A204.1 (cell line): ENCODE measurements around the gene HLA-DPA1.
"Not testable (repeated sequence)": the region's sequence is repeated elsewhere in the genome, so short reads cannot be mapped to it uniquely, and the experiment has no call there.

Experiments
- FAIRE-seq: peaks from 2 replicates; lab custom pipeline; 2012; peaks lifted over from hg19 to GRCh38; lab: Jason Lieb, UNC

The HLA-DPA1 gene

DNA sequence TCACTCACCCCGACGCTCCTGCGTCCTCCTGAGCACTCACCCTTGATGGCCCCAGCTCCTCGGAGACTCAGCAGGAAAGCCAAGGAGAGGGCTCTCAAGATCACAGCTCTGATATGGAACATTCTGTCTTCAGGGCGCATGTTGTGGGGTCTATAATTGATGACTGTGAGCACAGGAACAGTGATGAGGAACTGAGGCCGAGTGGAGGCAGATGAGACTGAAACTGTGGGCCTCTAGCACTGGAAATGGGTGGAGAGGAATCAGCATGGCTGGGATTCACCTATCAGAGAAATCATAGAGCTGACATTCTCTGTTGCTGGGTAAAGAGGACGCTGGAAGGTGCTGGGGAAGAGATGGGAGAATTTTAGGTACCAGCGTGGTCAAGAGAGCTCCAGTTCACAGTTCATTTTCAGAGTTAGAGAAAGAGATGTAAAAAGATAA lies at the start of gene HLA-DPA1:
Gene HLA-DPA1, minus strand, starts transcription at position 219 of the 441 bp plus-strand sequence.
- FAIRE-seq = no peak

DNA sequence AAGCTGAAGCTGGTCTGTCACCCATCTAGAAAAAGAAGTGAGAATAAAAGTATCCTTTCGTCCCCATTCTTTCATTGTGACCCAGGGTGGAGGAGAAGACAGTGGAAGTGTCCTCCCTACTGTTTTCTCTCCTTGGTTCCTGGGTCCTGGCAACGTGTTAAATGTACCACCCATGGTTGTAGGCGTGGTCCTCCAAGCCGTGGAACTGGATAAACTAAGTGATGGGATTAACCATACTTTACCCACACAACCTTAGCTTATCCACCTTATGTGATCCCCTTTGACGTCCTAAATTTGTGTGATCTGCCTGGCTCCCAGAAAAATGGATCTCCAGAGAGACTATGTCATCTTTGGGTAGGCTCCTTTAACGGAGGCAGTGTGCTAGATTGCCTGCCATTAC lies 49.7 kb upstream of the HLA-DPA1 start:
- no peak for FAIRE-seq

DNA sequence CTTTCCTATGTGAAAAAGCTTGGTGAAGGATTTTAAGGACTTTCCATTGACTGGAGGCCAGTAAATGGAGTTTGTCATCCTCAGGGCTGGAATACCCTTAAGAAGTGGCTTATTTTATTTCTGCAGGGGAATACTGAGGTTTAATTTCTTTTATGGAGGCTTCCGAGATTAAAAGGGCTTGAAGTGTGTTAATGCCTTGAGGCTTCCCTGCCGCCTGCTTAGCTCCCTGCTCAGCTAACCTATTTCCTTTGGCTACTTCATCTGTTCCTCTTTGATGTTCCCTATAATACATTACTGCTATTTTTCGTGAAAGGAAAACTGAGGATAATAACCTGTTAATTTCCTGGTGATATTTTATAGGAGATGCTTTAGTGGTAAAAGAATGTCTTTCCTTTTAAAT lies 46.6 kb upstream of the HLA-DPA1 start:
- no peak for FAIRE-seq

DNA sequence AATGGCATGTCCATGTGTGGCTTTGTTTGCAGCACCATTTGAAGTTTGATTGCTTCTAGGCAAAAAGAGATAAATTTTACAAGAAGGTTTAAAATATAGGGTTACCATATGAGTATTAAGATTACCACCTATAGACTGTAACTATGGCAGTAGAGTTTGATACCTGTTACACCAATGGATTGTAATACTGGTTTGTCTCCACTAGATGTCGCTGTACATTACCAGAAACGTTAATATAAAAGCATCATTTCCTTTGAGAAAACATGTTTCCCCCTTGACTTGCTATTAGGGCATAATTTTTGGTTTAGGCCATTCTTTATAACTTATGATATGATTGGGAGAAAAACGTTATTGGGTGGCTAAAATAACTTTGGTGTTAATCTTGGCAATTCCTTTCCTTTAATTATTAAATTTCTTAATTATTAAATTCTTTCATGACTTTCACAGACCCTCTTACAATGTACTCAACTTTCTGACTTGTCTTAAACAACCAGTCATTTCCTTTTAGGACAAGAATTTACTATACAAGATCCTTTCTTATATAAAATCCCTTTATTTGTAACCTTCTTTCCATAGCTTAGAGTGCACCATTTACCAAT lies 45.2 kb upstream of the HLA-DPA1 start:
- FAIRE-seq = peak; percentile 99

DNA sequence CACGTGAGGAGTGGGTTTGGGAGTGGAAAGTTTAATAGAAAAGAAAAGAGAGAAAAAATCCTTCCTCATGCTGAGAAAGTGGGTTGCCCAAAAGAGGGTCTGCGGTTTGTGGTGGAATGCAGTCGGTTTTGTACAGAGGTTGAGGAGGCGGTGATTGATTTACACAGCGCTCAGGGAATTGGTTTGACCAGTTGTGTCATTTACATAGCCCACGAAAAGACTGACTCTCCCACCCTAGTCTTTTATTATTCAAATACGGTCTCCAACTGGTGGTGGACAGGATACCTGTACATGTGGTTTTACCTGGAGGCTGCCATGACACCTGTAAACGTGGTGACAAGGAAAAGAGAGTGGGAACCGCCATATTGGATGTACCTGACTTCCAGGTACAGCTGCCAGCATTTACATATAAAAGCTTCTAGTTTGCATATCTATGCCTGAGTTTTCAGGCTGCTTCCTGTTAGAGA lies 44.4 kb upstream of the HLA-DPA1 start:
- FAIRE-seq = no peak

DNA sequence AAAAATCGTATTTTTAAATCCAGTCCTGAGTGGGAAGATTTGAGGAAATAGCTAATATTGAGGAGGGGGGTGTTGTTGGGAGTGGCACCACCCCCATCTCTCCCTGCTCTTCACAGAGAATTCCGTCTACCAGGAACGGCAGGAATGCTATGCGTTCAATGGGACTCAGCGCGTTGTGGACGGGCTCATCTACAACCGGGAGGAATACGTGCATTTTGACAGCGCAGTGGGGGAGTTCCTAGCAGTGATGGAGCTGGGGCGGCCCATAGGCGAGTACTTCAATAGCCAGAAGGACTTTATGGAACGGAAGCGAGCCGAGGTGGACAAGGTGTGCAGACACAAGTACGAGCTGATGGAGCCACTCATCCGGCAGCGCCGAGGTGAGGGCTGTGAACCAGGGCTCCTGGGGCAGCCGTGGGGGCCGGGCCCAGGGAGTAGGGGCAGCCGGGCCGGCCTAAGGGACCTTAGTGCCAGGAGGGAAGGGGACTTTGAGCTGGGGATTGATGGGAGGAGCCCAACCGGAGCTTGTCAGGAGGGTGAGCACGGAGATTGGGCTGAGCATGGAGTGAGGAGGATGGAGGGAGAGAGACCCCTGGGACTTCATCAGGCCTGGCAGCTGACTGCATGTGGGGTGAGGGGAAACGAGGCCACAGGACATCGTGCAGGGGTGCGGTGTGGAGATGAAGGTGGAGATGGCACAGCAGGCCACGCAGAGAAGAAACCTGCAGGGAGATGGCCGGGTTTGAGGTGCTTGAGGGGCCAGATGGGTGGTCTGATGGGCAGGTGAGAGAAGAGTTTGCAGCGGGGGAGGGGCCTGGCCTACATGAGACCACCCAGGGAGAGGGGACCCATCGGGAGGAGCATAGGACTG lies 43.6 kb upstream of the HLA-DPA1 start:
- FAIRE-seq = no peak

DNA sequence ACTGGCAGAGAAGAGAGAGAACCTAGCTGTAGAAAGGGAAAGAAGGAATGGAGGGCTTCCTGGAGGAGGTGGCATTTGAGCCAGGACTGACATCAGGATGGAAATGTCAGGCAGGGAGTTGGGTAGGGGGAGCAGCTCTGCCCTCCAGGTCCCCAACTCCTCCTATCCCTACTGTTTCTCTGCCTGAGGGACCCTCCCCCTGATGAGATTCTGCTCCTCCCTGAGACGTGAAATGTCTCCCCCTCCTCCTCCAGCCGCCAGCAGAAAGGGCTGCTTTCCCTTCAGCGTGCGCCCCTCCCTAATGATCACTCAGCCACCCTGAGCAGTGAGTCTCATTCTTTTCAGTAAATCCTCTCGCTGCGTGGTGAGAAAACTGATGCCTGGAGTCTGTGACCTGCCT lies 43.0 kb upstream of the HLA-DPA1 start:
- no peak for FAIRE-seq

DNA sequence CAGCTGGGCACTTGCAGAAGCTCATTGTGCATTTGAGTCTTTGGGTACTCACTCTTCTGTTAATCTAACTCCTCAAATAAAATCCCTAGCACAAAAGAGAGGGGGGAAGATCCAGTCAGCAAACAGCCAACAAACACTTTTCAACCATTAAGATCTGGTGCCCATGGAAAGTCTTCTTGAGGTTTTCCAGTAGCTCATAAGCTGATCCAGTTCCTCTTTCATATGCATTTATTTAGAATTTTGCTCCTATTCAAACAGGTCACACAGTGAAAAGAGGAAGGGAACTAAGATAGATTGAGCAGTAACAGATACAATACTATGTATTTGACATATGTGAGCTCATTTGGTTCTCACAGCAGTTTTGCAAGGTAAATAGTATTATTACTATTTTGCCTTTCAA lies 41.0 kb upstream of the HLA-DPA1 start:
- no peak for FAIRE-seq

DNA sequence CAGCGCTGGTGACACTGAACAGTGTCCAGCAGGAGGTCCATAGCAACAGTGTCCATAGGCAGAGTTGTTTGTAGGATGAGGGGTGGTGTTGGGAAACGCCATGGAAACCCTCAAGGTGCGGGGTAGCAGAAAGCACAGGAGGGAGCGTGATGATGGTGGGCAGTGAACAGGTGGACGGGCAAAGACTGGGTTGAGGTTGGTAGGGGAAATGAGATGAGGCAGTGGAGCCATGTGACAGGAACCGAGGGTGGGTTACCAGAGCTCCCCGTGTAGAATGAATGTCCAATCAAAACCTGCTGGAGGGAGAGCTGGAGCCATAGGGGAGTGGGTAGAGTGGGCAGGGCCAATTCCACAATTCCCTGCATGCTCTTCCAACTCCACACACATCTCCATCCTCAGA lies 40.3 kb upstream of the HLA-DPA1 start:
- FAIRE-seq = no peak

DNA sequence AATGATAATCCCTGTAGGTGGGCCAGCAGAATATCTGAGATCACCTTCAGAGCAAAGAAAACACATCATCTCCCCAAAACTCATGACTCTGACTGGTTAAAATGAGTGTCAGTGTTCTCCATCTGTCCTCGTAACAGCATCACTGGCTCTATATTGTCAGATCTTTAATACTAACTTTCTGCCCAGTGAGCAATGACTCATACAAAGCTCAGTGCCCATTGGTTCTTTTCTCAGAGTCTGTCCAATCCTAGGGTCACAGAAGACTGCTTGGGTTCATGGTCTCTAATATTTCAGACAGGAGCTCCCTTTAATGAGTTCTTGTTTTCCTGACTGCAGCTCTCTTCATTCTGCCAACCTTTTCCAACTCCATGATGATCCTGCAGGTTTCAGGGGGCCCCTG lies 38.7 kb upstream of the HLA-DPA1 start:
- FAIRE-seq = peak; percentile 35

DNA sequence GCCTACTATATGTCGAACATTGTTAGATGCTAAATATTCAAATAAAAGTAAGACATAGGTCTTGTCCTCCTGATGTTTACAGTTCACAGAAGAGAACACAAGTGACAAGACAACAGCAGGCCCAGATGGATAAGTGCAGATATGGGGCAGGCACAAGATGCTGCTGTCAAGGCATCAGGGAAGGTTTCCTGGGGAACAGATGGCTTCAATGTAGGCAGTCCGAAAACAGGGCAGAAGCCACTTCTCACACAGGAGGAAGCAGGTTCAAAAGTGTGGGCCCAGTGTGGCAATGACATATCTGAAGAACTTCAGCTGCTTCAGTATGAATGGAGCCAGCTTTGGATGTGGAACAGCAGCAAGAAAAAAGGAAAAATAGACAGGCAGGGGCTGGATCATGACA lies 34.9 kb upstream of the HLA-DPA1 start:
- no peak for FAIRE-seq

DNA sequence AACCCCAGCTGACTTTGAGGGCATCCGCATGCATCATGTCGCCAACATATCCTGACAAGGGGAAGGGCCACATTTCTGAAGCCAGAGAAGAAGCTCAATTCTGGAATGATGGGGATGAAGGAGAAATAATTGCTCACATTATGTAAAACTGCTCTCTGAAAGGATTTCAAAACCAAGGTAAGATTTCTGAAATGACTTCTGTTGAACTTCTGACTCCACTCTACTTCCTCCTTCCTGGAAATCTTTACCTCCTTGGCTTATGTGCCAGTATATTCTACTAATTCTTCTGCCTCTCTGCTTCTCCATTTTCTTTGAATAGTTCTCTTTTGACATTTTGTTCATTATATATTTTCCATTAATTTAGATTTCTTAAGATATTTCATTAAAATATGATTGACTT lies 34.2 kb upstream of the HLA-DPA1 start:
- no peak for FAIRE-seq

DNA sequence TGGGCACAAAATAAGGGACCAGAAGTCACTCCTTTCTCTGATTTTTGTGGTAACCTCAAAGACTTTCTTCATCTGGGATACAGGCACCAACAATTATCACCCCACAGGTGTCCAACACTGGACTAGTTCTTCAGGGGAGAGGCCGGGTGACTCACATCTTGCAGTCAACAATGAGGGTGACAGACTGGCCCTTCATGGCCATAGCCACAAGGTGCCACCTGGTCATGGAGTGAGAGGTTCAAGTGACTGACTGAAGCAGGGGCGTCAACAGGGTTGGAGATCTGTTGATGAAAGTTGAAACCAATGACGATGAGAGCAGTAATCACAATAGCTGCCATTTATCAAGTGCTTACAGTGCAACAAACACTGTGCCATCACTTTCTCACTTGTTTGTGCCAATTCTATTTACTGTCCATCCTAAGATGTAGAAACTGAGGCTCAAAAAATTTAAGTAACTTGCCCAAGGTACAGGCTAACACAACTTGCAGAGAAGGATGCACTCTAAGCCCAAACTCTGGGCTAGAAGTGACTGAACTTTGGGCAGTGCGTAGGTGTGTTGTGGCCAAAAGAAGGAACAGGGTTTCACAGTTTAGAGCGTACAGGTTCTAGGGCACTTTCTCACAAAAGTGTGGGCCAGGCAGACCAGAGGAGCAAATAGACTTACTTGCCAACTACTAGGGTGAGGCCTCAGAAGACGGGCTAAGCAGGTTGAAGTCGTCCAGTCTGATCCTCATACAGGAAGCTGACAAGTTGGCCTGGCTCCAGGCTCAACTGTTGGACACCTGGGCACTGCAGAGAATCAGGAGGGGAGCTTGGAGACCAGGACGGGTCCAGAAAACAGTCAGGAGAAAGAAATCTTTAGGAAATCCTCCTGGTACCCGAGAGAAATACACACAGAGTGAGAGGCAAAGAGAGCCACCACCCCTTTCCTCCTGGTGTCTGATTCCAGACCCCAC lies 32.7 kb upstream of the HLA-DPA1 start:
- no peak for FAIRE-seq

DNA sequence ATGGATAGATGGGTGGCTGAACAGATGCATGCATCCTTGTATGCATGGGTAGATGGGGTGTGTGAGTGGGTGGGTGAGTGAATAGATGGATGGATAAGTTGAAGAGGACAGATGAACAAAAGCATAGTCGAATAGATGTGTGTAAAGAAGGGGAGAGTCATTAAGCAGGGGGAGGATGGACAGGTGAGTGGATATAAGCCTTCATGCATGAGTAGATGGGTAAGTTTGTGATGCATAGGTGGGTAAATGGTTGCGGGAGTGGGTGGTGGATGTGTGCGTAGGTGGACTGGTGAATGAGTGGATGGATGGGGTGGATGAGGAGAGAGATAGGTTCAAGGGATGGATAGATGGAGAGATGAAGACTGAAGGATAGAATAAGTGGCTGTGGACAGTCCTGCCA lies 31.9 kb upstream of the HLA-DPA1 start:
- FAIRE-seq = no peak

DNA sequence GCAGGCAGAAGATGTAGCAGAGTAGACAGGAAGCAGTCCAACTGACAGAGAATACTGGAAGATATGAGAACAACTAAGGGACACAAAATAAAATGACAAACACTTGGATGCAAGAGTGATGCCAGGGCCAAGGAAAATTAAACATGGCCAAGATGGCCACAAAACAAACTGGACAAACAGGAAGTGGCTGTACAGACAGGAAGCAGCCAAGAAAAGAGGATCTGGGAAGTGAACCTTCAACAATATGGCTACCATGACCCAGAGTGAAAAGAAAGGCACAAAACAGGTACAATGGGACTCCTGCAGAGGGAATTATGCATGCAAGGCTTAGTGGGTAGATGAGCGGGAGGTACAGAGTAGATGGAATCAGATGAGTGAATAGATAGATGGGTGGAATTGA lies 31.4 kb upstream of the HLA-DPA1 start:
- no peak for FAIRE-seq

DNA sequence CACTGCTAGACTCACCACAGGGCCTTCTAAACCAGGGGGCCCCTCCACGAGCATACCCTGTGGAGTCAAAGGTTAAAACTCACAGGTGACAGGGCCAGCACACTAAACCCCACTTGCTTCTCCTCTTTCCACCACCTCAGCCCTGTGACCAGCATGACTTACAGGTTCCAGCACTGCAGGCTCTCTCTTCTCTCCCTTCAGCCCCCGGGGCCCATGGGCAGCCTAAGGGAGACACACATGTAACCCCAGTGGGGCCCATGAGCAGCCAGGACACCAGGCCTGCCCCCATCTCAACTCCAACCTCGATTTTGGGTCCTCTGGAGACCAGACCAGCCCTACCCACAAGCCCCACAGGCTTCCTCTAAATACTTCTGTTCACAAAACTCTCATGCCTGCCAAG lies 30.3 kb upstream of the HLA-DPA1 start:
- no peak for FAIRE-seq

DNA sequence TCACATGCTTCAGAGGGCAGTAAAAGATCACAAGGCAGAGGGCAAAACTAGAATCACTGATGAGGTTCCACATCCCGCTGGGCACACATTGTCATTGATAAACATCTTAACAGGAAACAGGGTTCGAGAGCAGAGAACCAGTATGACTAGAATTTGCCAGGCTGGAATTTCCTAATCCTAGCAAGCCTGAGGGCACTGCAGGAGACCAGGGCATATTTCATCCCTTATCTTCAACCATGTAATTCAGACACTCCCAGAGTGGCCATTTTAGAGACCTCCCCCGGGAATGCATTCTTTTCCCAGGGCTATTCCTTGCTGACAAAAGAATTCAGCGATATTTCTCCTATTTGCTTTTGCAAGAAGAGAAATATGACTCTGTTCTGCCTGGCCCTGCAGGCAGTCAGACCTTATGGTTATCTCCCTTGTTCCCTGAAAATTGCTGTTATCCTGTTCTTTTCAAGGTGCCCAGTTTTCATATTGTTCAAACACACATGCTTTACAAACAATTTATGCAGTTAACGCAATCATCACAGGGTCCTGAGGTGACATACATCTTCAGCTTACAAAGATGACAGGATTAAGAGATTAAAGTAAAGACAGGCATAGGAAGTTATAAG lies 27.8 kb upstream of the HLA-DPA1 start:
- FAIRE-seq = not testable (repeated sequence)

DNA sequence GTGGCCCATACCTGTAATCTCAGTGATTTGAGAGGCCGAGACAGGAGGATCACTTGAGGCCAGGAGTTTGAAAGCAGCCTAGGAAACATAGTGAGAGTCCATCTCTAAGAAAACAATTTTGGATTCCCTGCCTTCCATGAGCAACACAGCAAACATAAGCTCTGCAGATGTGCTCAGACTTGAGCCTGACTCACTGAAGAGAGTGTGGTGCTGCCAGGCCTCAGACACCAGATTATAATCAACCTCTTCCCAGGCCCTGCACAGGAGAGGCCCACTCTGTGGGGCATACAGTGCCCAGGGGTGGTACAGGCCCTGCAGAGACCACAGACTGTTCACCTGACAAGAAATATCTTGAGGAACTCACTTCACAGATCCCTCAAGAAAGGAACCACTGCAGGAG lies 22.2 kb upstream of the HLA-DPA1 start:
- FAIRE-seq = no peak

DNA sequence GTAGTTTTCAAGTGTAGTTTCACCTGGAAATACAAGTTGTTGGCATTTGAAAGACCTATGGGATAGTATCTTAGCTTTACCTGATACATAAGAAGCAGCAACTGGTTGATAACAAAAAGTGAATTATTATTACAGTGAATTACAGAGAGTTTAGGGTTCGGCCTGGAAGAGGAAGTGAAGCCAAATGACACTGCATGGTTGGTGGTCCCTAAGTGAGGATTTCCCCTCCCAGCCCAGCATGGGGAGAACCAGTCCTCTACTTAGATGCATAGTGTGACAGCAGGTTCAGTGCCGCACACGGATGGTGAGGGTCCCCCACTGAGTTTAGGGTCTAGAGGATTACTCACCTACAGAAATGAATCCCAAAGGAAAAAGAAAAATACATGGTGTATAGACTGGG lies 20.4 kb upstream of the HLA-DPA1 start:
- no peak for FAIRE-seq

DNA sequence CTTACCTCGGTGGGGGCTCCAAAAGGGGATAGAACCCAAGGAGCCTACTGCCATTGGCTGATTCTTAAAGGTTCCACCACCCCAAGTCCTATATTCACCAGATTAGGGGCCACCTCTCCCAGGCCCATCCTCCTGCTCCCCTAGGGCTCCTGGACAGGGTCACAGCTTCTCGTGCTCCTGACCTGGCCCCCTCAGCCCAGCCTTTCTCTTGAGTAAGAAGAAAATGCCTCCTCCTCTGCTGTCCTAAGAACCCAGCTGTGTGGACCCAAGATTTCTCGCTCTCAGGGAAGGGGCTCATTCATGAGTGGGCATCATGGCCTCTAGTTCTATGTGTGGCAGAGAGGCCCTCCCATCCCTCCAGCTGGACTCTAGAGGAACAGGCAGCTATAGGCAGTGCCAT lies 18.9 kb upstream of the HLA-DPA1 start:
- no peak for FAIRE-seq

DNA sequence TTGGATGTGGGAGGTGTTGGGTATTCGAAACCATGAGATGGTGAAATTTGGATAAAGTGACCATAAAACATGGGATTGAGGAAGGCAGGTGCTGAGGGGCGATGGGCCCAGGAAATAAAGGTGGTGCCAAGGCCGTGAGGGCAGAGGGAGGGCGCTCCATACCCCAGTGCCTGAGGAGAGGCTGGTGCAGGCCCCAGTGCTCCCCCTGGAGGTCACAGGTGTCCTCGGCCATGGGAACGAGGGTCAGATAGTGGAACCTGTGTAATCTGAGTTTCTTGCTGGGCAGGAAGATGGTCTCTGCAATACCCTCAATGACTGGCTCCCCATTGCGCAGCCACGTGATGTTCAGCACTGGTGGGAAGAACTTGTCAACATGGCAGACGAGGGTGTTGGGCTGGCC lies 18.5 kb upstream of the HLA-DPA1 start:
- FAIRE-seq = no peak

DNA sequence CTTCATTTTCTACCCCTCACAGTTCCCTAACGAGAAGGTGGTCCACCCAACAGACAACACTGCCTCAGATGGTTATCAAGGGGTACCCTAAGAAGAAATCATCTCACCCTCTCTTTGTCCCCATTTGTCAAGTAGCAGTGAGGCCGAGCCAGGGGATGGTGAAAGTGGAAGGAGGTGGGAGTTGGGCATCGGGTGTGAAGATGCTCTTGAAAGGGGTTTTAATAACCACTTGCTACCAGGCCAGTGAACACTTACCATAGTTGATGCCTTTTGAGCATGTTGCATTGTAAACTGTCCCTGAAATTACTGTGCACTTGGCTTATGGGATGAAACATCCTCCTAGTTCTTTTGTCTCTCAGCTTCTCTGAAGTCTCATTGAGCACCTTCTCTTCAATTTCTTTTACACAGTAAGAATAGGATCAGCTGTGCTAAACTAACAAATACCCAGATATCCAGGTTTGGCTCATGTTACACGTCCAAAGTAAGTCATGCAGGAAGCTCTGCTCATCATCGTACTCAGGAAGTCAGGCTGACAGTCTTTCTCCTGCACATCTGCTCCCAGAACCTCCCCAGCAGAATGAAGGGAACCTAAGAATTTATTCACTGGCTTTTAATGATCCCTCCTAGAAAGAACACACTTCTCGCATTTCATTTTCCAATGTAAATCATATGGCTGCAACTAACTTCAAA lies 15.6 kb upstream of the HLA-DPA1 start:
- FAIRE-seq = no peak
